Activated gamma-delta T cell treated with Interleukin-2 at 50 U/mL for 16 hours (primary cell): Measurements from ENCODE around the gene SNAP47.
A peak's percentile ranks its signal among the peaks of the same experiment; 100 is the strongest.
"Not testable (repeated sequence)": the region's sequence is repeated elsewhere in the genome, so short reads cannot be mapped to it uniquely, and the experiment has no call there.

Experiments used
- DNase-seq: peaks from one replicate; pipeline ENCODE4 v3.0.0-alpha.2; 2020

SNAP47 gene, protein sequence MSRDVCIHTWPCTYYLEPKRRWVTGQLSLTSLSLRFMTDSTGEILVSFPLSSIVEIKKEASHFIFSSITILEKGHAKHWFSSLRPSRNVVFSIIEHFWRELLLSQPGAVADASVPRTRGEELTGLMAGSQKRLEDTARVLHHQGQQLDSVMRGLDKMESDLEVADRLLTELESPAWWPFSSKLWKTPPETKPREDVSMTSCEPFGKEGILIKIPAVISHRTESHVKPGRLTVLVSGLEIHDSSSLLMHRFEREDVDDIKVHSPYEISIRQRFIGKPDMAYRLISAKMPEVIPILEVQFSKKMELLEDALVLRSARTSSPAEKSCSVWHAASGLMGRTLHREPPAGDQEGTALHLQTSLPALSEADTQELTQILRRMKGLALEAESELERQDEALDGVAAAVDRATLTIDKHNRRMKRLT

DNA sequence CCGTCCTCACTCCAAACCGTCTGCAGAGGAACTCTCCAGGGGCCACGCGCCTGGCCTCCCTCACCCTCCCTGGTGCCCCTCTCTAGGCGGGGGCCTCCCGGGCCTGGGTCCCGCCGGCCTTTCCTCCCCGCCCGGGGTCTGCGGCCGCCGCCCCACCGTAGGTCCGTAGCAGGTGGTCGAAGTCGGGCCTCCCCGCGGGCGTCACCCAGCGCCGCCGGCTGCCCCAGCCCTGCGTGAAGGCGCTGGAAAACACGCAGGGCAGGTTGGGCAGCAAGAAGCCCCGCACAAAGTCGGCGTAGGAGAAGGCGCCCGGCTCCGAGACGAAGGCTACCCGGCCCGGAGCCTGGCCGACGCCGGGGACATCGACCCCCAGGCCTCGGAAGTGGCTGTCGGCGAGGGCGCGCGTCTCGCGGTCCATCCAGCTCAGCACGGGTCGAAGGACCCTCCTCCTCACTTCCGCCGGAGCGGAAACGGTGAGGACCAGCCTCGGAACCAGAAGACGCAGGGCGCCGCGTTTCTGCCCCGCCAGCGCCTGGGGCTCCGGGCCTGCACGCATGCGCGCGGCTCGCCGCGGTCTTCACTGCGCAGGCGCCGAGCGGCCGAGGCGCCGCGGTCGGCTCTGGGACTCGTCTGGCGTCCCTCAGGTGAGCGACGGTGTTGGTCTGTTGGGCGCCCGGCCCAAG is at the start of gene SNAP47, which contains the start of gene JMJD4:
Gene SNAP47 (plus strand): TSS at position 580 of the 683 bp plus-strand sequence. CDS start 12,302 bp downstream, outside the sequence.
Gene JMJD4 (minus strand): TSS at position 447 of the 683 bp plus-strand sequence. CDS start 29 bp downstream, at position 418.
- peak; percentile 90 for DNase-seq

DNA sequence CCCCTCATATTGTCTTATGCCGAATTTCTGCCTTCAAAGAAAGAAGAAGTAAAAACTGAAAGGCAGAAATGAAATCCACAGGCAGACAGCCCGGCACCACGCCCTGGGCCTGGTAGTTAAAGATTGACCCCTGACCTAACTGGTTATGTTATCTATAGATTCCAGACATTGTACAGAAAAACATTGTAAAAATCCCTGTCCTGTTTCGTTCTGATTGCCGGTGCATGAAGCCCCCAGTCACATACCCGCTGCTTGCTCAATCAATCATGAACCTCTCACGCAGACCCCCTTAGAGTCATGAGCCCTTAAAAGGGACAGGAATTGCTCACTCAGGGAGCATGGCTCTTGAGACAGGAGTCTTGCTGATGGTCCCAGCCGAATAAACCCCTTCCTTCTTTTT is 49.4 kb upstream of the SNAP47 start:
- DNase-seq = no peak

DNA sequence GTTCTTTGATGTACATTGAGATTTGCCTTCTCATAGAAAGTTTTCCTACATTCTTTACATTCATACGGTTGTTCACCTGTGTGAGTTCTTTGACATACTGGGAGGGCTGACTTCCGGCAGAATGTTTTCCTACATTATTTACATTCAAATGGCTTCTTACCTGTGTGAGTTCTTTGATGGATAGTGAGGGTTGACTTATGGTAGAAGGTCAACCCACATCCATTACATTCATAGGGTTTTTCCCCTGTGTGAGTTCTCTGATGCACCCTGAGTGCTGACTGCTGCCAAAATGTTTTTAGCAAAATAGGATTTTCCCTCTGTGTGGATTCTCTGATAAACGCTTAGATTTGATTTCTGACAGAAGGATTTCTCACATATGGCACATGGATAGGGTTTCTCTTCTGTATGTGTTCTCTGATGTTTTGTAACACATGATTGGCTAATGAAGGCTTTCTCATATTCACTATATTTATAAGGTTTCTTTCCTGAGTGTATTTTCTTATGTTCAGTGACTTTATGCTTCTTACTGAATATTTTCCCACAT is 37.8 kb upstream of the SNAP47 start:
- no peak for DNase-seq

DNA sequence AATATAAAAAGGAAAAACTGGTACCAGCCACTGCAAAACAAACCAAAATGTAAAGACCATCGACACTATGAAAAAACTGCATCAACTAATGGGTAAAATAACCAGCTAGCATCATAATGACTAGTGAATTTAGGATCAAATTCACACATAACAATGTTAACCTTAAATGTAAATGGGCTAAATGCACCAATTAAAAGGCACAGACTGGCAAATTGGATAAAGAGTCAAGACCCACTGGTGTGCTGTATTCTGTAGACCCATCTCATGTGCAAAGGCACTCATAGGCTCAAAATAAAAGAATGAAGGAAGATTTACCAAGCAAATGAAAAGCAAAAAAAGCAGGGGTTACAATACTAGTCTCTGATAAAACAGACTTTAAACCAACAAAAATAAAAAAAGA is 33.6 kb upstream of the SNAP47 start:
- DNase-seq = not testable (repeated sequence)

DNA sequence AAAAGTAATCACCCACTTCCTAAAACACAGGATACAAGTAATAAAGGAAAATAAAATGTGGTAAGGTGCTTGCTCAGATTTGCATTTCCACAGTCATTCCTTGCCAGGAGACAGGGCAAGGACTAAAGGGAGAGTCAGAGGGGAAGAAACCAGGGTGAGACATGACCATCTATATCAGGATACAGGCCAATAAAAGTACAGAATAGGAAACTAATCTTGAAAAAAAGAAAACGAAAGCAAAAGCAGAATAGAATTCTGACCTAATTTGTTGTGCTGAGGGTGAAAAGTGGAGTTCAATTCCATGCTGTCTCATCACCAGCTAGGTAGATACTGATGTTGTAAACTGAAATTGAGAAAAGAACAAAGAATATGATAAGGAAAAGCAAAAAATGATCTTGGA is 27.4 kb upstream of the SNAP47 start:
- DNase-seq = no peak

DNA sequence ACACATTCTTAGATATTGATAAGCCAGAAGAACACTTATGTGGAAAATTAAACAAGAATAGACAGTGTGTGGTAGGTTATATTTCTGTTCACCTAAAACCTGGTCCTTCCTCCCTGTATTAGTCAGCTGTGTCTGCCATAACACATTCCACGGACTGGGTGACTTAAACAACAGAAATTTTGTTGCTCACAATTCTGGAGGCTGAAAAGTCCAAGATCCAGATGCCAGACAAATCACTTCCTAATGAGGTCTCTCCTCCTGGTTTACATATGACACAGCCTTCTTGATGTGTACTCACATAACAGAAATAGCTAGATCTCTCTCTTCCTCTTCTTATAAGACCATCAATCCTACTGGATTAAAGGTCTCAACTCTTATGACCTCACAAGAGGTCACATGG is 25.8 kb upstream of the SNAP47 start:
- no peak for DNase-seq

DNA sequence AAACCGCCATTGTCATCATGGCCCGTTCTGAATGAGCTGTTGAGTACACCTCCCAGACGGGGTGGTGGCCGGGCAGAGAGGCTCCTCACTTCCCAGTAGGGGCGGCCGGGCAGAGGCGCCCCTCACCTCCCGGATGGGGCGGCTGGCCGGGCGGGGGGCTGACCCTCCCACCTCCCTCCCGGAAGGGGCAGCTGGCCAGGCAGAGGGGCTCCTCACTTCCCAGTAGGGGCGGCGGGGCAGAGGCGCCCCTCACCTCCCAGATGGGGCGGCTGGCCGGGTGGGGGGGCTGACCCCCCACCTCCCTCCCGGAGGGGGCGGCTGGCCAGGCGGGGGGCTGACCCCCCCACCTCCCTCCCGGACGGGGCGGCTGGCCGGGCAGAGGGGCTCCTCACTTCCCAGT is 24.8 kb upstream of the SNAP47 start:
- not testable (repeated sequence) for DNase-seq

DNA sequence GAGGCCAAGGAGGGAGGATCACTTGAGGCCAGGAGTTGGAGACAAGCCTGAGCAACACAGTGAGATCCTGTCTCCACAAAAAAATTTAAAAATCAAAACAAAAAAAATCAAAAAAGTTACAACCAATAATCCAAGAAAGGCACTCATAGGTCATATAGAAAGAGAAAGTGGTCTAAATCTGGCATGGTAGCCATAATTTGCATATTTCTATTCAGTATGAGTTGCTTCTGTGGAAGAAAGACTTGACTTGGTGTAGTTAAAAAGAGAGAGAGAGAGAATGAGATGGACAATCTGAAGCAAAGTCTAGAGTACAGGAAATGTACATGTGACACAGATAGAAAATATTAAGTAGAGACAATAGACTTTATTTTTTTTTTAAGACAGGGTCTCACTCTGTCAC is 22.6 kb upstream of the SNAP47 start:
- DNase-seq = no peak

DNA sequence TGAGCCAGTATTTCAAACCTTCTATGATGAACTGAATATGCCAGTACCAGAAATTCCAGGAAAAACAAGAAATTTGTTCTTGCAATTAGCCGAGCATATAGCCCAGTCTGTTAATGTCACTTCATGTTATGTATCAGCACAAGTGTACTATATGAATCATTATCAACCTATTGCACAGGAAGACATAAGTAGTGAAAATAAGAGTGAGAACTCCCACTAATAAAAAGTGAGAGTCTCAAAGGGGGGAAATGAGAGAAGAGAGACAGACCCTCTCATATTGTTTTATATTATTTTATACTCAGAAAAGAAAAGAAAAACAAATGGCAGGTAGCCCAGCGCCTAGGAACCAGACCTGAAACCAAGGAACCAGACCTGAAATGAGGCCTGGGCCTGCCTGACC is 16.3 kb upstream of the SNAP47 start:
- DNase-seq = no peak

DNA sequence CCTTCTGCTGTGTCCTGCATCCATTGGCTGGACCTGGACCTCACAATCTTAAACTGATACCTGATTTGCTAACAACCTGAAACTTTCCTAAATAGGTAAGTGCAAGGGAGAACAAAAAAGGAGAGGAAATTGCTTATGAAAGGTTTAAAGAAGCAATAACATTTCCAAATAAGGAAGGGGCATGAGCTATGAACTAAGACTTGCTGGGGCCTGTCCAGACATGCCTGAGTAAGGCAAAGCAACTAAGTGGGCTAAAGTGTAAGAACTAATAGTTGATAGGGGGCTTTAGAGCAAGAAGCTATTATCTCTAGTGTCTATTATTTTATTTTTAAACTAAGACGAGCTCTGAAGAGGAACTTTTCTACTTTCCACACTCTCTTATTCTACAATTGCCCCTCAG is 11.8 kb upstream of the SNAP47 start:
- no peak for DNase-seq

DNA sequence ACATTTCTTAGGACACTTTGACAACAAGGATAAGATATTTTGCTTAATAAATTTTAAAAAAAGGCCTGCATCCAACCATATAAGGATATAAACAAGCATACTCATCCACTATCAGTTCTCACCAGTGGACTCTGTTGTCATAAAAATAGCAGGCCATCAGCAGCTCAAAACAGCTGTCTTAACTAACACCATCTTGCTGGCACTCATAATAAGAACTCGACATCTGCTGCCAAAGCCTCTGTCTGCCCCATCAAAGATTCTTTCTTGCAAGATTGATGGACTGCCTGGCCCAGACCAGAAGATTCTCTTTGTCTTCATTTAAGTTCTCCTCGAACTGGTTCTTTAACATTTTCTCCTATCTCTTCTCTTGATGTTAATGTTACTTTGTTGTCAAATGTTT is 10.2 kb upstream of the SNAP47 start:
- DNase-seq = no peak

DNA sequence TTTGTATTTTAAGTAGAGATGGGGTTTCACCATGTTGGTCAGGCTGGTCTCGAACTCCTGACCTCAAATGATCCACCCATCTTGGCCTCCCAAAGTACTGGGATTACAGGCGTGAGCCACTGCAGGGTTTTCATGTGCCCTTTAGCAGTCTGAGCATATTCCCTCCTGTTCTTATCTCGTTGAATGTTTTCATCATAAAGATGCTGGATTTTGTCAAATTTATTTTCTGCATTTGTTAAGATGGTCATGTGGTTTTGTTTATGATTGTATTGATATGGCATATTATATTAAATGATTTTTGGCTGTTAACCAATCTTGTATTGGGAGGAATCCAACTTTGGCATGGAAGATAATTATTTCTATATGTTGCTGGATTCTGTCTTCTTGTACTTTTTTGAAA is 8.9 kb upstream of the SNAP47 start:
- no peak for DNase-seq

DNA sequence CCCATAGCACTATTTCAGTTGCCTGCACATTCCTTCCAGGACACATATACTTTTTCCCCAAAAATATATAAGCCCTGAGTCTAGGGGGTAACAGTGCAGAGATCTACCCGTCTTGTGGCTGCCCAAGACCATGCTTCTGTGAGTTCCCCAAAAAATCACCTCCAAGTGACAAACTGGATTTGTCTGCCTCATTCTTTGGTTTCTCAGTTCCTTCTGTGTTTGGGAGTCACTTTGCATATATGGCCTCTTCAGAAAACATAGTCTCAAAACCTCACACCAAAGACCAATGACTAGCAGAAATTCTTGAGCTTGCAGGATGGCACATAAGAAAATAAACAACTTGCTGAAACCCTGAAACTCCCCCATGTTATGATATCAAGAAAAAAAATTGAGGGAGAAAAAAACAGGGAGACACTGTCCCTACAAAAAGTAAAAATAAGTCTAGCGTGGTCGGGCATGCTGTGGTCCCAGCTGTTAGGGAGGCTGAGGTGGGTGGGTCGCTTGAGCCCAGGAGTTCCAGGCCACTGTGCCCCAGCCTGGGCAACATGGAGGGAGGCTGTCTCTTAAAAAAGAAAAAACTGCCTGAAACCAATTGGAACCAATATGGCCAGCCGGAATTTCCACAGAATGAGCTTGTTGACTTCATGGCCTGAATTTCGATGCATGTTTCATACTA is 8.2 kb upstream of the SNAP47 start:
- DNase-seq = no peak

DNA sequence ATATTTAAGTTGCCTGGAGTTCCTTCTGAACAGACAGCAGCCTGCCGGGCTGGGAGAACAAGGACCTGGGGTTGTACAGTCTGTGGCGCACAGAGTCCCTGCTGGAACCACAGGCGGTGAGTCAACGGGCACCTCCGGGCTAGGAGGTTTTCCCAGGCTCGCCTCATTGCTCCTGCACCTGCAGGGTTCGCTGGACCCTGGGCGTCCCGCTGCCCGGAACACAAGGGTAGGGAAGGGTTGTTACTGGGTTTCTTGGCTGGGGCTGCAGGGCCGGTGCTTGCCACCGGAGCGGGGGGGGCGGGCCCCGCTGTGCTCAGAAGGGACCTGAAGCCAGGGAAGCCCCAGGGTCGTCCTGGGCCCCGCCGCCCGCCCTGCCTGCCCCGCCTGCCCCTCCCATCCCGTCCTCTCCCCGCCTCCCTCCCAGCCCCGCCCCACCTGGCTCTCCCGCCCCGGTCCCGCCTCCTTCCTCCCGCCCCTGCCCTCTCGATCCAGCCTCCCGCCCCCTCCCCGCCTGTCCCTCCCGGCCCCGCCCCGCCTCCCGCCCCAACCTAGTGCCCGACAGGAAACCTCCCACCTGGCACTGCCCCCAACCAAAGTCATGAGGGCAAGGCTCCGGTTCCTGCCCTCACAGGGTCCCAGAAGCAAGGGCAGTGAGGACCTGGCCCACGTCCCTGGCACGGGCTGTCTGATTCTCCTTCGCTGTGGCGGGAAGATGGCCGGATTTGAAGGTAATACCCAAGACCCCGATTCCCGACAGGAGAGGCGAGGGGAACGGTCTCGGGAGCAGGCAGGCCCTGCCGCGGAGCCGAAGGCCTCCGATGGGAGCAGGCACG is 7.0 kb upstream of the SNAP47 start:
- peak; percentile 60 for DNase-seq

DNA sequence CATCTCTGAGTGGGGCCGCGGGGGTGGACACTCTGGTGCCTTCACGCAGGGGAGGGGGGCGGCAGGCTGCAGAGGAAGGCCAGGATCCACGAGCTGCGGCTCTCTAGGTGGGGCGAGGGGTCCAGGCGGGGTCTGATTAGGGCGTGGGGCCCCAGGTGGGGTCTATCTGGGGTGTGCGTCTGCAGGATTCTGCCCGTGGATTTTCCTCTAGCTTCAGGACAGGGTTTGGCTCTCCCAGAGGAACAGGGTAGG is 6.4 kb upstream of the SNAP47 start:
- no peak for DNase-seq

DNA sequence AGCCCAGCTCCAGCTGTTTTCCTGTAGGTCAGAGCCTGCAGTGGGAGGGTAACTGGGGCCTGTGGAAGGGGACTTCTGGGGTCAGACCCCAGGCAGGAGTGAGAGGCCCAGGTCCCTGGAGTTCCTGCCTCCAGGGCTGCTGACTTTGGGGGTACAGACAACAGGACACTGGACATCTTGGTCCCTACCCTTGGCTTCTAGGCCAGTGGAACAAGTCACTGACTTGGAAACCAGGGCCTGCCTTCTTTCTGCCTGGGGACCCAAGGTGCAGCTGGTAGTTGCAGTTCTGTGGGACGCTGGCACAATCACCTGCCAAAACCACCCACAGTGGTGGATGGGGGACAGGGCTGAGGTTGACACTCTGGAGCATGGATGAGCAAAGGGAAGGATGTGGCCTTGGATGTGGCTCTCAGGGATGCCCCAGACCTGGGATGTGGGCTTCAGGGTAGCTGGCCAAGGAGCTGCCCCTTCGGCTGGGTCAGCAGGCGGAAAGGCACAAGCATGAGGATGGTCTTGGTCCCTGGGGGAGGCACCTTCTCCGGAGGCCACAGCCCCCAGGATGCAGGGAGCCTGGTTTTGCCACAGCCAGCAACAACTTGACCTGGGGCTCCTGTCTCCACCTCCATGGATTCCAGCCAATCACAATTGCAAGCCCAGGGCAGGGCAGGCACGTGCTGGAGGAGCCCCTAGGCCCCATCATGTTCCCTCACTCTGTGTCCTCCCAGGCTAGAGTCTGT is 5.9 kb upstream of the SNAP47 start:
- DNase-seq = no peak

DNA sequence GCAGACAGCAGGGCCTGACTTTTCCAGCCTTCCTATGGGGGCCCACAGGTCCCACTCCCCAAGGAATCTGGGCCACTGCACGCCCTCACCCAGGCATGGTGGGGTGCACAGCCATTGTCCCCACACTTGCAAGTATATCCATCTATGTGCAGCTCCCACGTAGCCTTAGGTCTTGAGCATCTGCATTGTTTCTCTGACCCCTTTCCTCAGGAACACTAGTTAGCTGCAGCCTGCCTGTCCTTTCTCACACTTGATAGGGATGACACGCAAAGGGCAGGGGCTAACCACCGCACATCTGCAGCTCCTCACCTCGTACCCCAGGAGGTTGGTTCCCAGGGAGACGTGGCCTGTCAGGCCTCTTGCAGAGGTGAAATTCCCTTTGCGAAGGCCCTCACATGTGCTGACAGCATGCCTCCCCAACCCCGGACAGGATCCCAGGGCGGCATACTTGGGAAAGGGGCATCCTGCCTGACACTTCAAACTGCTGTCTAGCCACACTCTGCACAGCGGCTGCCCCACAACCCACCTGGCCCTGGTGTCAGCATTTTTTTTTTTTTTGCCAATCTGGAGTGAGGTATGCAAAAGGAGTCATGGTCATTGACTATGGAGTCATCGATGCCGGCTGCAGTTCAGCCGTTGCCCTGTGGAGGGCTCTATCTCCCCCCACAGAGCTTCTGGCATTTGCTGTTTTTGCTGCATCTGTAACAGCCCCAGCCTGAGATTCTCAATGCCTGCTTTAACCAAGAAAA is 5.2 kb upstream of the SNAP47 start:
- DNase-seq = peak; percentile 31

DNA sequence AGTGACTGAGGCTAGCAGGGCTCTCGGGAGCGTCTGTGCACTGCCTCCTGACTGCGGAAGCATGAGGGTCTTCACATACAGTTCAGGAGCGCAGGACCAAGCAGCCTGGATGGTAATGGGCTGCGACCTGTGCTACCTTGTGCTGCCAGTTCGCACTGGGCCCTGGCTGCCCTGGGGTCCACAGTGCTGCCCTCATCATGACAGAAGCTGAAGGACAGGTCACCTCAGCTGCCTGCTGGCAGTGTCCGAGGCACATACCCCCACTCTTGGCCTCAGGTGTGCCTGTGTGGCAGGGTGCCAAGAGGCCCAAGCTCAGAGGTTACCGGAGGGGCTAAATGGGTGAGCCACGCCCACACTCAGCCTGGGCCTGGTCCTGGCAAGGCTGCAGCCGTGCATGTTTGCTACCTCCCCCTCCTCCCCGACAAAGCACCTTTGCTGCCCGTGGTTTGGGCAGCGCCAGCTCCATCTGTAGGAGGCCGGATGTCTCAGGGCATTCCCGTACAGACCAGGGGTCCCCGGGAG is 4.5 kb upstream of the SNAP47 start:
- DNase-seq = no peak

DNA sequence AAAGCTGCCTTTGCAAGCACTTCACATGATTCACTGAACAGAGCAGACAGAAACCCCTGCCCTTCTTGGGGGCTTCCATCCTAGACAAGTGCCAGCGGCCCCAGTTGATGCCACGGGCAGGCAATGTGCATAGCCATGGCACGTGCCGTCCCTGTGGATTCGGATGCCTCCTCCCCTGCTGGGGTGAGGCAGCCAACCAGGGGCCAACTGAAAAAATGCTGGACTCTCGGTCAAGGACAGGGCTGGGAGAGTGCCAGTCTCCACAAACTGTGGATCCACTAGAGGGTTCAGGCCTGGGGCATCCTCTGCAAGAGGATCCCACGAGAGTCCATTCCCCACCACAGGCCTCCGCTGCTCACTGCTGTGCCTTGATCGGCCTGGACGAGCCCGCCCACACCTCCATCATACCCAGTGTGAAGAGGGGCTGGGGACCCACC is 4.0 kb upstream of the SNAP47 start:
- DNase-seq = no peak

DNA sequence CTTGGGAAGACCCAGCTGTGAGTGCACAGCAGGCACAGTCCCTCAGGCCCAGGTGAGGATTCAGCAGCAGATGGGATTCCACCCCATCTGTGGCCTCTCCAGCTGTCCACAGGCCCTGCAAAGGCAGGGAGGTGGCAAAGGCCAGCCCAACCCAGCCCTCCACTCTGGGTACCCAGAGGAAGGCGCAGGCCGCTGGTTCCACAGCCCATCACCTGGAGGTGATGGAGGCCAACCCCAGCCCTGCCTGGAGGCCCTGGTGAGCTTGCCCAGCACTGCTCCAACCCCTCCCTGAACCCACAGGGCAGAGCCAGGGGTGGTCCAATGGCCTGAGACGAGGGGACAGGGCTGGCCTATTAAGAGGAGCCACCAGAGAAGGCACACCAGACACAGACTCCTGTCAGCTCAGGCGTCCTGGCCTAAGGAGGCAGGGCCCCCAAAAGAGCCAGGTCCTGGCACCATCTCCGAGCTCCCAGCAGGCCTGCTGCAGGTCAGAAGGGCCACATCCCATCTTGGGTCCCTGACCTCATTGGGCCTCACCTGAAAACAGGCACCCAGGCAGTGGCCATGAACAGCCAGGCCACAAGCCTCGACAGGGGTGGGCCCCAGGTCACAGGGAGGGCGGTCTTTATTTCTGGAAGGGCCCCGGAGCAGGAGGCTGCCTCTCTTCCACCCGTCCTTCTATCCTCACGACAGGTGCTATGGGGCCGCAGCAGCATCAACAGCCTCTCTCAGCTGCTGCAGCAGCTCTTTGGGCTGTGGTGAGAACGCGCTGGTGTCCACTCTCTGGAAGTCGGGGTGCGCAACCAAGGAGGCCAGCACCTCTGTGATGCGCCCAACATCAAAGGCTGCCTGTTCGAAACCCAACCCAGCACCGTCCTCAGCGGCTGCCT is 3.3 kb upstream of the SNAP47 start:
- DNase-seq = no peak
